Activated naive CD4-positive, alpha-beta T cell treated with anti-CD3 and anti-CD28 coated beads, Interleukin-2, amount 50 U/mL, for 72 hours (primary cell): ENCODE results near the gene STPG3. TPM values are rescaled to one million over a fixed set of nuclear protein-coding genes. Genes with fewer than 3 reads are reported as not detected.

Experiments used
- ATAC-seq, 2 donors: fragments of 150-1000 bp; cut with Tn5 transposase; 2 replicates each; pipeline ENCODE4 v1.10.0; 2021; ENCODE audit warnings: mild to moderate bottlenecking in 2 of 2, moderate library complexity in 2 of 2
- DNase-seq, 2 donors: peaks; one replicate each; pipeline ENCODE4 v3.0.0; 2021 to 2022; ENCODE audit warnings: low spot score in 2 of 2
- H3K27ac Mint-ChIP-seq, 2 donors: one replicate each; pipeline ENCODE4 v1.8.0; 2022; ENCODE audit warnings: mild to moderate bottlenecking in 2 of 2, mixed read lengths in 2 of 2
- H3K36me3 Mint-ChIP-seq, 2 donors: one replicate each; pipeline ENCODE4 v1.8.0; 2022; ENCODE audit warnings: mixed read lengths in 2 of 2
- H3K9me3 Mint-ChIP-seq, 2 donors: one replicate each; pipeline ENCODE4 v1.8.0; 2022; ENCODE audit warnings: mixed read lengths in 2 of 2
- total RNA-seq, 2 donors: library from RNA; stranded (reverse); gene quantifications; one replicate each; pipeline ENCODE4 v1.2.3, GENCODE V29; 2022

The STPG3 gene
- total RNA-seq, 2 donors from 2014 or later = not detected

- H3K36me3 Mint-ChIP-seq = no peaks in the 10 kb centered on the region
- H3K27ac Mint-ChIP-seq = peak overlapping the region in 1 of 2 donors; percentile 56
- DNase-seq (no peak), ATAC-seq (no peak)
- no peaks in the 10 kb centered on the region for H3K9me3 Mint-ChIP-seq
These were observed 31.2 kb upstream of the STPG3 start for GRCh38 chr9:137219757-137220316.

- H3K36me3 Mint-ChIP-seq = no peaks in the 10 kb centered on the region
- DNase-seq = no peak
- no peak overlapping the region for H3K27ac Mint-ChIP-seq
- no peak for ATAC-seq
- H3K9me3 Mint-ChIP-seq = no peaks in the 10 kb centered on the region
These were observed 30.6 kb upstream of the STPG3 start for GRCh38 chr9:137220317-137221094.

- no peak for ATAC-seq
- no peaks in the 10 kb centered on the region for H3K9me3 Mint-ChIP-seq
These were observed 30.0 kb upstream of the STPG3 start for GRCh38 chr9:137221095-137221505.

GRCh38 chr9:137221506-137222111 is 29.5 kb upstream of the STPG3 start:
- no peak for DNase-seq
- Mint-ChIP-seq H3K9me3 (no peaks in the 10 kb centered on the region), H3K27ac (no peak overlapping the region), H3K36me3 (no peaks in the 10 kb centered on the region)
- no peak for ATAC-seq

More at GRCh38 chr9:137221095-137221505, 30.0 kb upstream of the STPG3 start:
- Mint-ChIP-seq H3K36me3 (no peaks in the 10 kb centered on the region), H3K27ac (no peak overlapping the region)
- DNase-seq = no peak

GRCh38 chr9:137222190-137223077 is 28.7 kb upstream of the STPG3 start, which contains the start of gene RNF208:
TSS of gene RNF208 (minus strand) at chr9:137222240. CDS start at chr9:137221212, 1,028 bp downstream.
- ATAC-seq = peak in 1 of 2 donors; percentile 7
- no peak for DNase-seq
- peak within 1 kb of the TSS; percentile 36 to 57 for H3K27ac Mint-ChIP-seq
- no peaks in the 10 kb centered on the region for H3K36me3 Mint-ChIP-seq
- no peaks in the 10 kb centered on the region for H3K9me3 Mint-ChIP-seq

DNA sequence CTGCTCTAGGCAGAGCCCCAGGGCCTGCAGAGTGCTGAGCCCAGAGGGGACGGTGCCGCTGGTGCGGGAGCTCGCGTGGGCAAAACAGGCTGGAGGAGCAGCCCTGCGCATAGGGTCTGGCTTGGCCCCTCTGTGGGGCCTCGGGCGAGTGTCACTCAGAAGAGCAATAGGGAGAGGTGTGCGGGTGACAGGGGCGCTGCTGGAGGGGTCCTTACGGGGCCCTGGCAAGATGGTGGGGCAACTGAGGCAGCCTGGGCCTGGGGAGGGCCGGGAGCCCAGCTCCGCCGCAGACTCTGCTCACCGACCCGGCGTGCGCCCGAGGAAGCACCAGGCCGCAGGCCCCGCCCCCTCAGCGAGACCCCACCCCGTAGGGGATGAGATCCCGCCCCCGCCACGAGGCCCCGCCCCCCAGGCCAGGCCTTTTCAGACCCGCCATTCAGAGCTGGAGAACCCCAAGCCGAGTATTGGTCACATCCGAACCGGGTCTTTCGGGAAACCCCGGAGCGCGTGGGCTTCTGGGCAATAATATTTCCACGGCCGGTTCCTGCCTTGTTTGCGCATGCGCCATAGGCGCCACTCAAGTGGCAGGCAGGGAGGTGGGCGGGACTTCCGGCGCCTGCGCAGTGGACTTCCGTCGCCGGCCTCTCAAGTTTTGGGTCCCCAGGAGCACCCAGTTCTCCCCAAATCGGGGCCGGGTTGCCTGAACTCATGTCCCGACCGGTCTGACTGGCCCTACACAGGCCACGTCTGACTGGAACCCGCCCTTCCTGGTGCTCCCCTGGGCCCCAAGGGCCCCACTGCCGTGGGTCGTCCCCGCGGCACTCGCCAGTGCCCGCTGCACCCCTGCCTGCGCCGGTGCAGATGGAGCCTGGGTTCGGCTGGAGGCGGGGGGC is 27.8 kb upstream of the STPG3 start:
- Mint-ChIP-seq H3K36me3 (no peaks in the 10 kb centered on the region), H3K27ac (peak overlapping the region; percentile 36 to 57), H3K9me3 (no peaks in the 10 kb centered on the region)
- DNase-seq (peak; percentile 98), ATAC-seq (peak; percentile 84 to 89)

- no peak for ATAC-seq
- Mint-ChIP-seq H3K27ac (peak within 1 kb of the TSS; percentile 55 to 57), H3K9me3 (no peaks in the 10 kb centered on the region), H3K36me3 (no peaks in the 10 kb centered on the region)
- DNase-seq = no peak
These were observed 26.0 kb upstream of the STPG3 start, which contains the start of gene CYSRT1 for GRCh38 chr9:137224830-137225694. TSS of gene CYSRT1 (plus strand) at chr9:137225174. CDS start at chr9:137225622, 448 bp downstream.

DNA sequence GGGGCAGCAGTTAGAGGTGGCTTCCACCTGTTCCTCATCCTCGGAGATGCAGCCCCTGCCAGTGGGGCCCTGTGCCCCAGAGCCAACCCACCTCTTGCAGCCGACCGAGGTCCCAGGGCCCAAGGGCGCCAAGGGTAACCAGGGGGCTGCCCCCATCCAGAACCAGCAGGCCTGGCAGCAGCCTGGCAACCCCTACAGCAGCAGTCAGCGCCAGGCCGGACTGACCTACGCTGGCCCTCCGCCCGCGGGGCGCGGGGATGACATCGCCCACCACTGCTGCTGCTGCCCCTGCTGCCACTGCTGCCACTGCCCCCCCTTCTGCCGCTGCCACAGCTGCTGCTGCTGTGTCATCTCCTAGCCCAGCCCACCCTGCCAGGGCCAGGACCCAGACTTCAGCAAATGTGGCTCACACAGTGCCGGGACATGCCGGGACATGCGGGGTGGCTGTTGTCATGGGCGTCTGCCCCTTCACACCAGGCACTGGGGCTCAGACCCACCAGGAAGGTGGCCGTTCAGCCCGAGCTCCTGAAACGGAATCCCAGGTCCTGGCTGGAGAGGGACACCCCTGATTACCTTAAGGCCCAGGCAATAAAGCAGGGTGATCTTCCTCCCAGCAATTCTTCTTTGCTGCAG is 25.3 kb upstream of the STPG3 start:
- H3K36me3 Mint-ChIP-seq = no peaks in the 10 kb centered on the region
- ATAC-seq (no peak), DNase-seq (no peak)
- no peak overlapping the region for H3K27ac Mint-ChIP-seq
- no peaks in the 10 kb centered on the region for H3K9me3 Mint-ChIP-seq

GRCh38 chr9:137226338-137227053 is 24.6 kb upstream of the STPG3 start:
- no peaks in the 10 kb centered on the region for H3K36me3 Mint-ChIP-seq
- no peaks in the 10 kb centered on the region for H3K9me3 Mint-ChIP-seq
- no peak for ATAC-seq
- H3K27ac Mint-ChIP-seq = no peak overlapping the region
- no peak for DNase-seq

DNA sequence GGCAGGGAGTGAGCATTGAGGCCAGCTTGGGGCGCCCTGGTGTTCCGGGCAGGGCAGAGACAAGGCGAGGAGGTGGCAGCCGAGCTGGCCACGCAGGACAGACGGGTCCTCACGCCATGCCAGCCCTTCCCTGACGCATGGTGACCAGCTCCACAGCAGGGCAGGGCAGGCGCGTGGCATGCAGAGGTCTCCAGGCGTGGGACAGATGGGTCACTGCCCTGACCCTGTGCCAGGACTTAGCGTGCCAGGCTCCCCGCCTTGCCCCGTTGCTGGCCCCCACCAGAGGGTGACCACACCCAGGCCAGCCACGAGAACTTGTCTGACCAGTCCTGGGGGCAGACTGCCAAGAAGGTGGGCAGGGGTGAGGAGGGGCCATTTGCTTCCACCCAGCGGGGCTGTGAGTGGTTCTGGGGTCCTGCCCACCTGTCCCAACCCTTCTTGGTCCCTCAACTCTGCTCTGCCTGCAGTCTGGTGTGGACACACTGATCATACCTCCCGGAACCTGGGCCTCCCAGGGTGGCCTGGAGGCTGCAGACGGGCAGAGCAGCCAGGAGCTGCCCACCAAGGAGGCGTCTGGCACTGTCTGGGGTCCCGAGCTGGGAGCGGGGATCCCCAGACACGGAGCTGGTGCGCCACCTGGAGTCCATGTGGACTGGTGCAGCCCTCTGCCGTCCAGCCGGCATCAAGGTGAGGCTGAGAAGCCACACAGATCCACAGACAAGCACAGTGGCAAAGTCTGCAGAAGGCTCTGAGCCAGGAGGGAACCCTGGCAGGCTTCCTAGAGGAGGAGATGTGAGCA is 23.8 kb upstream of the STPG3 start, which contains the start of gene RNF224:
Gene RNF224, plus strand, starts transcription at position 449 of the 799 bp plus-strand sequence. CDS start 834 bp downstream, outside the sequence.
- DNase-seq (peak; percentile 77 to 86), ATAC-seq (peak; percentile 41 to 55)
- Mint-ChIP-seq H3K36me3 (no peaks in the 10 kb centered on the region), H3K27ac (peak within 1 kb of the TSS in 1 of 2 donors; percentile 16), H3K9me3 (no peaks in the 10 kb centered on the region)

DNA sequence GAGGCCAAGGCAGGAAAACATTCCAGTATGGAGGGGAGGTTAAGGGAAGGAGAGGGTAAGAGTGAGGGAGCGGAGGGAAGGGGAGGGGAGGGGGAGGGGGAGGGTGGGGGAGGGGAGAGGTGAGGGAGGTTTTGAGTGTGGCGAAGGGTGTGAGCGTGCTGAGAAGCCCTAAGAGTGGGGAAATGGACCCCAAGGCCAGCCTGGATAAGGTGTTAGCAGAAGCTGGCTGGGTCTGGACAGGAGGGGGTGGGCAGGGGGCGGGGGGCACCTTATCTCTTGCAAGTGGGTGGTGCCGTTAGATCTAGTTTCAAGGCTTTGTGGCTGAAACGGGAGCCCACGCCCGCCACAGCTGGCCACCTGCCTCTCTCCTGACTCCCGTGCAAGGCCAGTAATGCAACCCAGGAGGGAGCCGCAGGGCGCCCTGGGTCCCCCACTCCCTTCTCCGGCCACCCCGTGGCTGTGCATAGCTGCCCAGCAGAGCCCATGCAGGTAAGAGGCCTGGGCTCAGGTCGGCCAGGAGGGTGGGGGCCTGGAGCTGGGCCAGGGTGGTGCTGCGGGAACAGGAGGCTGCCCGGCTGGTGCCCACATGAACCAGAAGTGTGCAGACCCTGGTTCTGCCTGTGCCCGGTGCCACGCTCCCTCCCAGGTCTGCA is 23.1 kb upstream of the STPG3 start:
- Mint-ChIP-seq H3K9me3 (no peaks in the 10 kb centered on the region), H3K36me3 (no peaks in the 10 kb centered on the region), H3K27ac (peak overlapping the region in 1 of 2 donors; percentile 16)
- ATAC-seq (no peak), DNase-seq (no peak)

- no peaks in the 10 kb centered on the region for H3K9me3 Mint-ChIP-seq
- no peak for ATAC-seq
These were observed 22.5 kb upstream of the STPG3 start for GRCh38 chr9:137228506-137228967.

More at GRCh38 chr9:137228506-137228967, 22.5 kb upstream of the STPG3 start:
- DNase-seq = no peak
- Mint-ChIP-seq H3K27ac (no peak overlapping the region), H3K36me3 (no peaks in the 10 kb centered on the region)
